Measurements from ENCODE around the gene PCMTD2.

The PCMTD2 gene

GRCh38 chr20:64255361-64256281 lies at the start of gene PCMTD2:
Gene PCMTD2, plus strand, starts transcription at chr20:64255748. Its CDS starts 4,218 bp downstream, at chr20:64259966.
- Histone ChIP-seq H3K36me3 (ENCODE audit: control insufficient read depth in 2 of 2, insufficient read depth in 2 of 2, low read length in 2 of 2) (no peaks in the 10 kb centered on the region), H3K4me1 (ENCODE audit: control insufficient read depth in 2 of 2, insufficient read depth in 2 of 2, low read length in 2 of 2) (peaks cover 13 to 17% of the 10 kb centered on the region in 2 donors), H3K9me3 (ENCODE audit: control insufficient read depth in 2 of 2, low read length in 2 of 2) (no peaks in the 10 kb centered on the region), H3K4me3 (ENCODE audit: low read length in 2 of 2) (peak within 1 kb of the TSS; percentile 69 to 87), H3K9ac (ENCODE audit: low read depth in 1 of 2, low read length in 2 of 2) (peak within 1 kb of the TSS; percentile 68 to 88), H3K27me3 (ENCODE audit: control insufficient read depth in 2 of 2, insufficient read depth in 2 of 2, low read length in 2 of 2) (no peaks in the 10 kb centered on the region), H3K27ac (ENCODE audit: low read depth in 2 of 2, low read length in 2 of 2) (peak within 1 kb of the TSS; percentile 62 to 79)

- no peaks in the 10 kb centered on the region for H3K36me3 ChIP-seq (ENCODE audit: control insufficient read depth in 2 of 2, insufficient read depth in 2 of 2, low read length in 2 of 2)
- H3K9ac ChIP-seq (ENCODE audit: low read depth in 1 of 2, low read length in 2 of 2): no peak overlapping the region
- no peak overlapping the region for H3K4me3 ChIP-seq (ENCODE audit: low read length in 2 of 2)
- peaks cover 0 to 3% of the 10 kb centered on the region in 2 donors for H3K27me3 ChIP-seq (ENCODE audit: control insufficient read depth in 2 of 2, insufficient read depth in 2 of 2, low read length in 2 of 2)
- no peak overlapping the region for H3K27ac ChIP-seq (ENCODE audit: low read depth in 2 of 2, low read length in 2 of 2)
- H3K4me1 ChIP-seq (ENCODE audit: control insufficient read depth in 2 of 2, insufficient read depth in 2 of 2, low read length in 2 of 2): no peaks in the 10 kb centered on the region
- H3K9me3 ChIP-seq (ENCODE audit: control insufficient read depth in 2 of 2, low read length in 2 of 2): no peaks in the 10 kb centered on the region
Measured at GRCh38 chr20:64206614-64207013, 48.9 kb upstream of the PCMTD2 start.

GRCh38 chr20:64207641-64208590 lies 47.6 kb upstream of the PCMTD2 start:
- Histone ChIP-seq H3K4me3 (ENCODE audit: low read length in 2 of 2) (no peak overlapping the region), H3K4me1 (ENCODE audit: control insufficient read depth in 2 of 2, insufficient read depth in 2 of 2, low read length in 2 of 2) (no peaks in the 10 kb centered on the region), H3K27me3 (ENCODE audit: control insufficient read depth in 2 of 2, insufficient read depth in 2 of 2, low read length in 2 of 2) (peaks cover 0 to 3% of the 10 kb centered on the region in 2 donors), H3K36me3 (ENCODE audit: control insufficient read depth in 2 of 2, insufficient read depth in 2 of 2, low read length in 2 of 2) (no peaks in the 10 kb centered on the region), H3K27ac (ENCODE audit: low read depth in 2 of 2, low read length in 2 of 2) (no peak overlapping the region), H3K9ac (ENCODE audit: low read depth in 1 of 2, low read length in 2 of 2) (no peak overlapping the region), H3K9me3 (ENCODE audit: control insufficient read depth in 2 of 2, low read length in 2 of 2) (no peaks in the 10 kb centered on the region)

- Histone ChIP-seq H3K36me3 (ENCODE audit: control insufficient read depth in 2 of 2, insufficient read depth in 2 of 2, low read length in 2 of 2) (no peaks in the 10 kb centered on the region), H3K9me3 (ENCODE audit: control insufficient read depth in 2 of 2, low read length in 2 of 2) (no peaks in the 10 kb centered on the region), H3K27ac (ENCODE audit: low read depth in 2 of 2, low read length in 2 of 2) (no peak overlapping the region), H3K27me3 (ENCODE audit: control insufficient read depth in 2 of 2, insufficient read depth in 2 of 2, low read length in 2 of 2) (peaks cover 0 to 3% of the 10 kb centered on the region in 2 donors), H3K9ac (ENCODE audit: low read depth in 1 of 2, low read length in 2 of 2) (no peak overlapping the region), H3K4me1 (ENCODE audit: control insufficient read depth in 2 of 2, insufficient read depth in 2 of 2, low read length in 2 of 2) (no peaks in the 10 kb centered on the region), H3K4me3 (ENCODE audit: low read length in 2 of 2) (no peak overlapping the region)
Measured at GRCh38 chr20:64209148-64209547, 46.4 kb upstream of the PCMTD2 start.

GRCh38 chr20:64210656-64211369 lies 44.7 kb upstream of the PCMTD2 start:
- Histone ChIP-seq H3K27ac (ENCODE audit: low read depth in 2 of 2, low read length in 2 of 2) (no peak overlapping the region), H3K4me1 (ENCODE audit: control insufficient read depth in 2 of 2, insufficient read depth in 2 of 2, low read length in 2 of 2) (no peaks in the 10 kb centered on the region), H3K4me3 (ENCODE audit: low read length in 2 of 2) (no peak overlapping the region), H3K27me3 (ENCODE audit: control insufficient read depth in 2 of 2, insufficient read depth in 2 of 2, low read length in 2 of 2) (peaks cover 0 to 3% of the 10 kb centered on the region in 2 donors), H3K36me3 (ENCODE audit: control insufficient read depth in 2 of 2, insufficient read depth in 2 of 2, low read length in 2 of 2) (no peaks in the 10 kb centered on the region), H3K9me3 (ENCODE audit: control insufficient read depth in 2 of 2, low read length in 2 of 2) (no peaks in the 10 kb centered on the region), H3K9ac (ENCODE audit: low read depth in 1 of 2, low read length in 2 of 2) (no peak overlapping the region)

- H3K4me1 ChIP-seq (ENCODE audit: control insufficient read depth in 2 of 2, insufficient read depth in 2 of 2, low read length in 2 of 2): no peaks in the 10 kb centered on the region
- peaks cover 0 to 3% of the 10 kb centered on the region in 2 donors for H3K27me3 ChIP-seq (ENCODE audit: control insufficient read depth in 2 of 2, insufficient read depth in 2 of 2, low read length in 2 of 2)
- H3K36me3 ChIP-seq (ENCODE audit: control insufficient read depth in 2 of 2, insufficient read depth in 2 of 2, low read length in 2 of 2): no peaks in the 10 kb centered on the region
- H3K27ac ChIP-seq (ENCODE audit: low read depth in 2 of 2, low read length in 2 of 2): no peak overlapping the region
- no peaks in the 10 kb centered on the region for H3K9me3 ChIP-seq (ENCODE audit: control insufficient read depth in 2 of 2, low read length in 2 of 2)
- H3K9ac ChIP-seq (ENCODE audit: low read depth in 1 of 2, low read length in 2 of 2): no peak overlapping the region
- H3K4me3 ChIP-seq (ENCODE audit: low read length in 2 of 2): no peak overlapping the region
Measured at GRCh38 chr20:64211874-64212658, 43.5 kb upstream of the PCMTD2 start.

GRCh38 chr20:64212755-64213154 lies 42.8 kb upstream of the PCMTD2 start:
- Histone ChIP-seq H3K4me3 (ENCODE audit: low read length in 2 of 2) (no peak overlapping the region), H3K4me1 (ENCODE audit: control insufficient read depth in 2 of 2, insufficient read depth in 2 of 2, low read length in 2 of 2) (no peaks in the 10 kb centered on the region), H3K36me3 (ENCODE audit: control insufficient read depth in 2 of 2, insufficient read depth in 2 of 2, low read length in 2 of 2) (no peaks in the 10 kb centered on the region), H3K27me3 (ENCODE audit: control insufficient read depth in 2 of 2, insufficient read depth in 2 of 2, low read length in 2 of 2) (peaks cover 0 to 3% of the 10 kb centered on the region in 2 donors), H3K27ac (ENCODE audit: low read depth in 2 of 2, low read length in 2 of 2) (no peak overlapping the region), H3K9me3 (ENCODE audit: control insufficient read depth in 2 of 2, low read length in 2 of 2) (no peaks in the 10 kb centered on the region), H3K9ac (ENCODE audit: low read depth in 1 of 2, low read length in 2 of 2) (no peak overlapping the region)

GRCh38 chr20:64214113-64214512 lies 41.4 kb upstream of the PCMTD2 start:
- Histone ChIP-seq H3K4me3 (ENCODE audit: low read length in 2 of 2) (no peak overlapping the region), H3K27ac (ENCODE audit: low read depth in 2 of 2, low read length in 2 of 2) (no peak overlapping the region), H3K36me3 (ENCODE audit: control insufficient read depth in 2 of 2, insufficient read depth in 2 of 2, low read length in 2 of 2) (no peaks in the 10 kb centered on the region), H3K9me3 (ENCODE audit: control insufficient read depth in 2 of 2, low read length in 2 of 2) (no peaks in the 10 kb centered on the region), H3K9ac (ENCODE audit: low read depth in 1 of 2, low read length in 2 of 2) (no peak overlapping the region), H3K4me1 (ENCODE audit: control insufficient read depth in 2 of 2, insufficient read depth in 2 of 2, low read length in 2 of 2) (no peaks in the 10 kb centered on the region), H3K27me3 (ENCODE audit: control insufficient read depth in 2 of 2, insufficient read depth in 2 of 2, low read length in 2 of 2) (peaks cover 3 to 4% of the 10 kb centered on the region in 2 donors)

- no peak overlapping the region for H3K4me3 ChIP-seq (ENCODE audit: low read length in 2 of 2)
- H3K27ac ChIP-seq (ENCODE audit: low read depth in 2 of 2, low read length in 2 of 2): no peak overlapping the region
- no peaks in the 10 kb centered on the region for H3K9me3 ChIP-seq (ENCODE audit: control insufficient read depth in 2 of 2, low read length in 2 of 2)
- H3K4me1 ChIP-seq (ENCODE audit: control insufficient read depth in 2 of 2, insufficient read depth in 2 of 2, low read length in 2 of 2): no peaks in the 10 kb centered on the region
- H3K27me3 ChIP-seq (ENCODE audit: control insufficient read depth in 2 of 2, insufficient read depth in 2 of 2, low read length in 2 of 2): peaks cover 3 to 9% of the 10 kb centered on the region in 2 donors
- no peaks in the 10 kb centered on the region for H3K36me3 ChIP-seq (ENCODE audit: control insufficient read depth in 2 of 2, insufficient read depth in 2 of 2, low read length in 2 of 2)
- H3K9ac ChIP-seq (ENCODE audit: low read depth in 1 of 2, low read length in 2 of 2): no peak overlapping the region
Measured at GRCh38 chr20:64214952-64215351, 40.6 kb upstream of the PCMTD2 start.

All from mucosa of rectum (tissue), 2 donors.